ENCODE data around the gene PRTG. TPM values are rescaled to one million over a fixed set of nuclear protein-coding genes. Genes with fewer than 3 reads are reported as not detected.

Gene PRTG
- total and polyA plus RNA-seq, 2 of the 13 experiments (the other 11 are each of a cell fraction or from before 2014, with no cell fraction given), result 13.2 to 22.3 TPM

GRCh38 chr15:55696221-55696620, 46.7 kb downstream of the PRTG start (continued):
- no peak for TF ChIP-seq ZC3H4 (CRISPR knock-in tag; IDR thresholded peaks at IDR 0.05; ENCODE audit: borderline replicate concordance)
- no peak for TF ChIP-seq RARG (CRISPR knock-in tag; IDR thresholded peaks at IDR 0.05; ENCODE audit: low read depth)
- TF ChIP-seq ZSCAN25 (CRISPR knock-in tag; IDR thresholded peaks at IDR 0.05), result no peak
- TF ChIP-seq KLF12 (CRISPR knock-in tag; IDR thresholded peaks at IDR 0.05; ENCODE audit: borderline replicate concordance), result no peak
- TF ChIP-seq, protein P1, sequence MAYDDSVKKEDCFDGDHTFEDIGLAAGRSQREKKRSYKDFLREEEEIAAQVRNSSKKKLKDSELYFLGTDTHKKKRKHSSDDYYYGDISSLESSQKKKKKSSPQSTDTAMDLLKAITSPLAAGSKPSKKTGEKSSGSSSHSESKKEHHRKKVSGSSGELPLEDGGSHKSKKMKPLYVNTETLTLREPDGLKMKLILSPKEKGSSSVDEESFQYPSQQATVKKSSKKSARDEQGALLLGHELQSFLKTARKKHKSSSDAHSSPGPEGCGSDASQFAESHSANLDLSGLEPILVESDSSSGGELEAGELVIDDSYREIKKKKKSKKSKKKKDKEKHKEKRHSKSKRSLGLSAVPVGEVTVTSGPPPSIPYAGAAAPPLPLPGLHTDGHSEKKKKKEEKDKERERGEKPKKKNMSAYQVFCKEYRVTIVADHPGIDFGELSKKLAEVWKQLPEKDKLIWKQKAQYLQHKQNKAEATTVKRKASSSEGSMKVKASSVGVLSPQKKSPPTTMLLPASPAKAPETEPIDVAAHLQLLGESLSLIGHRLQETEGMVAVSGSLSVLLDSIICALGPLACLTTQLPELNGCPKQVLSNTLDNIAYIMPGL (CRISPR knock-in tag; IDR thresholded peaks at IDR 0.05; ENCODE audit: borderline replicate concordance in 1 of 2, low read depth in 1 of 2), result no peak

DNA sequence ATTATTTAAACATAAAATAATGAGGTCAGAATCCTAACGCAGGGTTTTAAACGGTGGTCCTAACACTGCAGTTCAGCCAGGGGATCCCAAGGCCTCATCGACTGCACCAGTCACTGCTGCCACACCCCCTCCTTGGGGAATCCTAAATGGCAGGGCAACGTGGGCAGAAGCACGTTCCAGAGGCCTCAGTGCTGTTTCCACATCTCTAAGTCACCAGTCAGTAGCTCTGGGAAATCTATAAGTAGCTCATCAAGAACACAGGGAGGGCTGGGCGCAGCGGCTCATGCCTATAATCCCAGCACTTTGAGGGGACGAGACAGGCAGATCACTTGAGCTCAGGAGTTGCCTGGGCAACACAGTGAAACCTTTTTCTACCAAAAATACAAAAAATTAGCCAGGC, 47.5 kb downstream of the PRTG start:
- Histone ChIP-seq H3K9ac (ENCODE audit: insufficient read depth, low read depth, low read length) (no peak overlapping the region), H3K27ac (ENCODE audit: extremely low read length, insufficient read depth, low read length) (no peak overlapping the region), H3K9me3 (ENCODE audit: low read length) (no peaks in the 10 kb centered on the region), H3K79me2 (ENCODE audit: insufficient read depth, low read length) (peaks cover 5% of the 10 kb centered on the region), H3K27me3 (ENCODE audit: control insufficient read depth in 1 of 2, insufficient read depth in 2 of 2, low read length in 2 of 2) (no peaks in the 10 kb centered on the region), H3K4me3 (replicated peaks in 1 of 3; ENCODE audit: insufficient read depth in 1 of 3, low read depth in 2 of 3, low read length in 3 of 3) (no peak overlapping the region), H4K20me1 (ENCODE audit: insufficient read depth, low read length) (no peaks in the 10 kb centered on the region), H2AFZ (ENCODE audit: low read length) (no peak overlapping the region), H3K4me1 (ENCODE audit: insufficient read depth, low read length) (no peaks in the 10 kb centered on the region), H3K4me2 (ENCODE audit: low read depth, low read length) (no peak overlapping the region), H3K36me3 (replicated peaks in 1 of 2; ENCODE audit: control insufficient read depth in 1 of 2, insufficient read depth in 2 of 2, low read length in 2 of 2) (no peaks in the 10 kb centered on the region)
- ATAC-seq, result no peak
- CTCF ChIA-PET (ENCODE audit: low intra/inter-chr PET ratio, low total read pairs), result no interaction called here
- no peak for TF ChIP-seq NONO (IDR thresholded peaks at IDR 0.05)
- no peak for TF ChIP-seq NONO (CRISPR knock-in tag; conservative IDR thresholded peaks at IDR 0.05)
- no peak for TF ChIP-seq ZNF274 (CRISPR knock-in tag; IDR thresholded peaks at IDR 0.05)
- no peak for TF ChIP-seq ZNF253 (CRISPR knock-in tag; IDR thresholded peaks at IDR 0.05; ENCODE audit: borderline replicate concordance)
- no peak for TF ChIP-seq SIN3B (IDR thresholded peaks at IDR 0.05; ENCODE audit: low read length)
- no peak for TF ChIP-seq ZNF570 (CRISPR knock-in tag; IDR thresholded peaks at IDR 0.05; ENCODE audit: borderline replicate concordance)
- no peak for TF ChIP-seq MEIS2 (CRISPR knock-in tag; IDR thresholded peaks at IDR 0.05)
- TF ChIP-seq ZNF30 (CRISPR knock-in tag; IDR thresholded peaks at IDR 0.05), result no peak
- no peak for TF ChIP-seq ZNF263 (CRISPR knock-in tag; IDR thresholded peaks at IDR 0.05)
- no peak for TF ChIP-seq U2AF1 (optimal IDR thresholded peaks at IDR 0.05; ENCODE audit: low read depth, low read length)
- TF ChIP-seq PHF5A (CRISPR knock-in tag; IDR thresholded peaks at IDR 0.05; ENCODE audit: low read depth, unreplicated experiment), result no peak
- TF ChIP-seq AGO1 (IDR thresholded peaks at IDR 0.05; ENCODE audit: low read depth, low read length, poor library complexity, severe bottlenecking), result no peak
- no peak for TF ChIP-seq MBD4 (IDR thresholded peaks at IDR 0.05; ENCODE audit: borderline replicate concordance, low read length)
- TF ChIP-seq, protein P2, sequence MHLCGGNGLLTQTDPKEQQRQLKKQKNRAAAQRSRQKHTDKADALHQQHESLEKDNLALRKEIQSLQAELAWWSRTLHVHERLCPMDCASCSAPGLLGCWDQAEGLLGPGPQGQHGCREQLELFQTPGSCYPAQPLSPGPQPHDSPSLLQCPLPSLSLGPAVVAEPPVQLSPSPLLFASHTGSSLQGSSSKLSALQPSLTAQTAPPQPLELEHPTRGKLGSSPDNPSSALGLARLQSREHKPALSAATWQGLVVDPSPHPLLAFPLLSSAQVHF (CRISPR knock-in tag; IDR thresholded peaks at IDR 0.05), result no peak
- no peak for TF ChIP-seq MAFG (CRISPR knock-in tag; IDR thresholded peaks at IDR 0.05)
- POLR2A ChIA-PET, result no interaction called here
- in situ Hi-C loops (cut with HindIII; ENCODE audit: extremely low pct_ligation_motif_present, low pct_unique_long_range_greater_than_20kb), result no loop called here
- no peak for FAIRE-seq
- BruUV-seq (replicated peaks), result no TSS peak
- WGBS (ENCODE audit: low lambda C conversion rate), result over 99% methylated on average over 6 of the region's 8 CpGs
- no peak for DNase-seq (ENCODE audit: low spot score)
- intact Hi-C loops (cut with micrococcal nuclease; ENCODE audit: unreplicated experiment), result no loop called here

All from HepG2 (cell line).